Measurements from ENCODE around the gene SALL1. TPM values are rescaled to one million over a fixed set of nuclear protein-coding genes. Genes with fewer than 3 reads are reported as not detected.

The SALL1 gene
- total and polyA plus RNA-seq, 2 of the 4 experiments (the other 2 are of a cell fraction): 0.90 to 5.2 TPM

- Histone ChIP-seq H4K8ac (ENCODE audit: low read depth in 2 of 2, low read length in 2 of 2) (no peak overlapping the region), H3K23ac (ENCODE audit: low read depth, low read length) (no peak overlapping the region), H3K18ac (ENCODE audit: low read depth, low read length) (no peak overlapping the region), H3K9me1 (ENCODE audit: insufficient read depth, low read length) (no peaks in the 10 kb centered on the region), H3K14ac (replicated peaks; ENCODE audit: low read depth, low read length) (no peak overlapping the region), H4K91ac (ENCODE audit: insufficient read depth, low read depth, low read length) (no peak overlapping the region), H4K20me1 (ENCODE audit: insufficient read depth, low read length) (no peaks in the 10 kb centered on the region), H3K9ac (ENCODE audit: low read depth, low read length) (no peak overlapping the region), H2BK5ac (ENCODE audit: low read depth, low read length, poor library complexity, severe bottlenecking) (no peak overlapping the region), H3K27ac (ENCODE audit: insufficient read depth, low read length) (no peak overlapping the region), H3K36me3 (ENCODE audit: control insufficient read depth, insufficient read depth, low read length) (no peaks in the 10 kb centered on the region), H2BK20ac (ENCODE audit: low read depth, low read length) (no peak overlapping the region), H3K4ac (ENCODE audit: low read depth, low read length) (no peak overlapping the region), H3K56ac (ENCODE audit: extremely low read depth, insufficient read depth, low read length) (no peak overlapping the region), H3K79me1 (ENCODE audit: low read depth in 1 of 2, low read length in 2 of 2) (no peaks in the 10 kb centered on the region), H2BK15ac (ENCODE audit: low read depth, low read length) (no peak overlapping the region), H2AFZ (replicated peaks; ENCODE audit: low read length, poor library complexity) (no peak overlapping the region), H3K4me2 (ENCODE audit: low read depth, low read length) (no peak overlapping the region), H3K27me3 (ENCODE audit: control insufficient read depth, insufficient read depth, low read length) (peaks cover 3% of the 10 kb centered on the region), H2AK5ac (ENCODE audit: low read depth, low read length) (no peak overlapping the region), H3K4me3 (ENCODE audit: insufficient read depth, low read depth, low read length) (no peak overlapping the region), H3K4me1 (ENCODE audit: control insufficient read depth, insufficient read depth, low read length) (no peaks in the 10 kb centered on the region), H2AK9ac (replicated peaks; ENCODE audit: low read depth, low read length, poor library complexity) (no peak overlapping the region), H3K9me3 (ENCODE audit: control insufficient read depth, insufficient read depth, low read length) (no peaks in the 10 kb centered on the region), H4K5ac (ENCODE audit: low read depth, low read length) (no peak overlapping the region), H2BK120ac (ENCODE audit: low read depth, low read length) (no peak overlapping the region)
- ATAC-seq (ENCODE audit: low read depth) (no peak), DNase-seq (no peak)
- no peak for TF ChIP-seq RCOR1 (IDR thresholded peaks at IDR 0.05; ENCODE audit: insufficient replicate concordance, low read length)
- no peak for TF ChIP-seq RFX5 (IDR thresholded peaks at IDR 0.05; ENCODE audit: low read depth, low read length)
- no peak for TF ChIP-seq RAD21 (IDR thresholded peaks at IDR 0.05; ENCODE audit: low read length)
- TF ChIP-seq BHLHE40 (IDR thresholded peaks at IDR 0.05; ENCODE audit: low read depth, low read length): no peak
- POLR2A ChIA-PET (ENCODE audit: unreplicated experiment): no interaction called here
- no CpG with 5 or more reads among the region's 4 CpGs for WGBS, 2 experiments (ENCODE audit: extremely low coverage in 2 of 2, insufficient read length in 1 of 2)
- dilution Hi-C loops (cut with HindIII; ENCODE audit: low sequenced_read_pairs, unreplicated experiment) (no loop called here), in situ Hi-C loops (cut with MboI; ENCODE audit: low sequenced_read_pairs) (no loop called here), intact Hi-C loops (cut with micrococcal nuclease) (no loop called here)
- BruUV-seq (replicated peaks): no TSS peak
- CTCF ChIA-PET: interaction anchor here (0.5 kb wide), 1 partner anchor 342 kb away, joined by 3 read pairs; no protein-coding TSS in a partner anchor
Measured at GRCh38 chr16:51103590-51103989, 47.5 kb downstream of the SALL1 start.
